ENCODE measurements around the gene FBXL2.
"Not testable (repeated sequence)": the region's sequence is repeated elsewhere in the genome, so short reads cannot be mapped to it uniquely, and the experiment has no call there.

FBXL2 gene

DNA sequence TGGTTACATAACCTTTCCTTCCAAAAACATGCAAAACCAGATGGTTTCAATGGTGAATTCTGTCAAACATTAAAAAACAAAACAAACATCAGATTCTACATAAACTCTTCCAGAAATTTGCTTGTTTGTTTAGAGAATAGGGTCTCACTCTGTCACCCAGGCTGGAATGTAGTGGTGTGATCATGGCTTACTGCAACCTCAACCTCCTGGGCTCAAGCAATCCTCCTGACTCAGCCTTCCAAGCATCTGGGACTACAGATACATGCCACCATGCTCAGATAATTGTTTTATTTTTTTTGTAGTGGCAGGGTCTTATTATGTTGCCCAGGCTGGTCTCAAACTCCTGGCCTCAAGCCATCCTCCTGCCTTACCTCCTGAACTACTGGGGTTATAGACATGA is 36.1 kb downstream of the FBXL2 start:
- peaks cover 2% of the 10 kb centered on the region for H3K27me3 ChIP-seq (replicated peaks; ENCODE audit: control insufficient read depth, insufficient read depth, low read length, poor library complexity, severe bottlenecking)
- H3K4me1 ChIP-seq (ENCODE audit: control insufficient read depth, insufficient read depth, low read length, poor library complexity, severe bottlenecking): no peaks in the 10 kb centered on the region
- H3K9me3 ChIP-seq (ENCODE audit: control insufficient read depth, low read length): no peaks in the 10 kb centered on the region
- no peak overlapping the region for H3K27ac ChIP-seq (ENCODE audit: insufficient read depth, low read length, poor library complexity, severe bottlenecking)
- no peak overlapping the region for H3K4me3 ChIP-seq (ENCODE audit: insufficient read depth, low read depth, low read length, poor library complexity, severe bottlenecking)
- DNase-seq: no peak
- no peaks in the 10 kb centered on the region for H3K36me3 ChIP-seq (ENCODE audit: control insufficient read depth, insufficient read depth, low read length)

DNA sequence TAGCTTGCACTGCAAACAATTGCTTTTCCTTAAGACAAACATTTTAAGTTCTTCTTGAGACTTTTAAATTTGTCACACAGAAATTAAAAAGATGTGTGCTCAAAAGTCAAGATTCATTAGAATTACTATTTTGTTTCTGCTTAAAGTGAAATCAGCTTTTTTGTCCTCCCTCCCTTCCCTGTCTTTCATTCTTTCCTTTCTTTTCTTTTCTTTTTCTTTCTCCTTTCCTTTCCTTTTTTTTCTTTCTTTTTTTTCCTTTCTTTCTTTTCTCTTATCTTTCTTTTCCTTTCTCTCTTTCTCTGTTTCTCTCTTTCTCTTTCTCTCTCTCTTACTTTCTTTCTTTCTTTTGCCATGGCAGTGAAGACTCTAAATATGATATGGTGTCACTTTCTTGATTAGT is 37.8 kb downstream of the FBXL2 start:
- Histone ChIP-seq H3K27ac (ENCODE audit: insufficient read depth, low read length, poor library complexity, severe bottlenecking) (no peak overlapping the region), H3K36me3 (ENCODE audit: control insufficient read depth, insufficient read depth, low read length) (no peaks in the 10 kb centered on the region), H3K4me3 (ENCODE audit: insufficient read depth, low read depth, low read length, poor library complexity, severe bottlenecking) (no peak overlapping the region), H3K27me3 (replicated peaks; ENCODE audit: control insufficient read depth, insufficient read depth, low read length, poor library complexity, severe bottlenecking) (peaks cover 2% of the 10 kb centered on the region), H3K9me3 (ENCODE audit: control insufficient read depth, low read length) (no peaks in the 10 kb centered on the region), H3K4me1 (ENCODE audit: control insufficient read depth, insufficient read depth, low read length, poor library complexity, severe bottlenecking) (no peaks in the 10 kb centered on the region)
- no peak for DNase-seq

DNA sequence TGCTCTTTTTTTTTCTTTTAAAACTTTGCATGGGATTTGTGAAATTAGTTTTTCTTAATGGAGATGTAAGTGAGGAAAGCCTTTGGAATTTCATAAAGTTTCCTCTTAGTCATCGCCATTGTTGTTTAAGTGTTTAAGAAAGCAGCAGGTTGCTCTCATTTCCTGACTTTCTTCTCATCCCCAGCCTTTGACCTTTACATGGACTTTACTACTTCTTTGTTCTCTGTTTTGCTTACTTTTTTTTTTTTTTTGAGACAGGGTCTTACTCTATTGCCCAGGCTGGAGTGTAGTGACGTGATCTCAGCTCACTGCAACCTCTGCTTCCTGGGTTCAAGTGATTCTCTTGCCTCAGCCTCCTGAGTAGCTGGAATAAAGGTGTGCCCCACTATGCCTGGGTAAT is 38.6 kb downstream of the FBXL2 start:
- H3K27ac ChIP-seq (ENCODE audit: insufficient read depth, low read length, poor library complexity, severe bottlenecking): no peak overlapping the region
- no peak for DNase-seq

DNA sequence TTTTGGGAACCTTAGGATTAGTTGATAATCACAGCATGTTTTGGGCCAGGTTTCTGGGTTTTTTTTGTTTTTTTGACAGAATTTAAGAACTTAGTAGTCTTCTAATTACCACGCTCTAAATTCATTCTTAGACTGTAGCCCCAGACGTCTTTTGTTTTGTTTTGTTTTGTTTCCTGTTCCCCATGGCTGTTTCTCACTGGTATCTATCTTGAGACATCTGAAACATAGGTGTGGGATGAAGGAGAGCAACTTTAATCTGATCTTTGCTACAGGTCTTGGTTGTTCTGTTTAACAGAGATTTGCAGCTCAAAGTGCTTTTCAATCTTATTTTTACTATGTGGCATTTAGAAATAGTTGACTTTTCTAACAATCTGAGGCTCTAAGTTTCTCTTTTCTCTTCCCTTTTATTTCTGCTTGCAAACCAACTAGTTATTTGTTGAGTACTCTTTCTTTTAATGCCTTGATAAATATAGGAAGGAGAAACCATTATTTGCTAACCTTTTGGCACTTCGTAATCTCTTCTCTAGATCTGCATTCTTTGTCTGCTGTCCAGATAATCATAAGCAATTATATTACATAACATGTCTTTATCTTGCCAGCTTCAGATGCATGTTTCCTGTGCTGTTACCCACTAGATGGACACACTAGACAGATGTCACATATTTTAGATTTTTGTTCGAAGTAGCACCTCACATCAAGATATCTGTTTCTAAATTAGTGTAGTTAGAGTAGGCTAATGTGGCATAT is 40.9 kb downstream of the FBXL2 start:
- Histone ChIP-seq H3K4me3 (ENCODE audit: insufficient read depth, low read depth, low read length, poor library complexity, severe bottlenecking) (no peak overlapping the region), H3K9me3 (ENCODE audit: control insufficient read depth, low read length) (no peaks in the 10 kb centered on the region), H3K27ac (ENCODE audit: insufficient read depth, low read length, poor library complexity, severe bottlenecking) (no peak overlapping the region), H3K36me3 (ENCODE audit: control insufficient read depth, insufficient read depth, low read length) (no peaks in the 10 kb centered on the region), H3K4me1 (ENCODE audit: control insufficient read depth, insufficient read depth, low read length, poor library complexity, severe bottlenecking) (no peaks in the 10 kb centered on the region), H3K27me3 (replicated peaks; ENCODE audit: control insufficient read depth, insufficient read depth, low read length, poor library complexity, severe bottlenecking) (peaks cover 2% of the 10 kb centered on the region)
- DNase-seq: no peak

More for the DNA sequence above, 38.6 kb downstream of the FBXL2 start:
- Histone ChIP-seq H3K27me3 (replicated peaks; ENCODE audit: control insufficient read depth, insufficient read depth, low read length, poor library complexity, severe bottlenecking) (peaks cover 2% of the 10 kb centered on the region), H3K36me3 (ENCODE audit: control insufficient read depth, insufficient read depth, low read length) (no peaks in the 10 kb centered on the region), H3K4me3 (ENCODE audit: insufficient read depth, low read depth, low read length, poor library complexity, severe bottlenecking) (no peak overlapping the region), H3K4me1 (ENCODE audit: control insufficient read depth, insufficient read depth, low read length, poor library complexity, severe bottlenecking) (no peaks in the 10 kb centered on the region), H3K9me3 (ENCODE audit: control insufficient read depth, low read length) (no peaks in the 10 kb centered on the region)

DNA sequence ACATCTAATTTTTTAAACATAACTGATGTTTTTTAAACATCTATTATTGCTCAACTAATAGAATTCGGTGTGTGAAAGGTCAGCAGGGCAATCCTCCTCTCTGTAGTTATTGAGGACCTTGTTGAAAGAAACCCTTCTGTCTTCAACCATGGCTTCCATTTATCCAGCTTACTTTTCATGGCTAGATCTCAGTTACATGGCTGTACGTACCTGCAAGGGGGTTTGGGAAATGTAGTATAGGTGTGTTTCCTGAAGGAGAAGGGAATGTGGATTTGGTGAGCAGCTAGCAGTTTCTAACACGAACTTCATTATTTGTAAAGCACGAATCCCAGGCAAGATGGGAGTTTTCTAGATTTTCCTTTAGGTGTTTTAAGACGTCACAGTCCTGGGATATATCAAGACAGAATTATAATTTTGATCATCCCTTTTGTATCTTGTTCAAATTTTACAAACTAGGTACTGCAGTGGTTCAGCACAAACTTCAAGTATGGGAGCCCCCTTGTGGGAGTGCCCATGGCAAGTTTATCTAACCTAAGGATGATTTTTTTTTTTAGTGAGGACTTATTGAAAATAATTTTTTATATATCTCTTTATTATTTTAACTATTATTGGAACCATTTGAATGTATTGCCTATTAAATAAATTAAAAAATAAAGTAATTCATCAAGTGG is 41.6 kb downstream of the FBXL2 start:
- no peak for DNase-seq
- Histone ChIP-seq H3K9me3 (ENCODE audit: control insufficient read depth, low read length) (no peaks in the 10 kb centered on the region), H3K4me1 (ENCODE audit: control insufficient read depth, insufficient read depth, low read length, poor library complexity, severe bottlenecking) (no peaks in the 10 kb centered on the region), H3K27ac (ENCODE audit: insufficient read depth, low read length, poor library complexity, severe bottlenecking) (no peak overlapping the region), H3K27me3 (replicated peaks; ENCODE audit: control insufficient read depth, insufficient read depth, low read length, poor library complexity, severe bottlenecking) (peaks cover 2% of the 10 kb centered on the region), H3K36me3 (ENCODE audit: control insufficient read depth, insufficient read depth, low read length) (no peaks in the 10 kb centered on the region), H3K4me3 (ENCODE audit: insufficient read depth, low read depth, low read length, poor library complexity, severe bottlenecking) (no peak overlapping the region)

GRCh38 chr3:33322412-33322811 is 45.2 kb downstream of the FBXL2 start:
- DNase-seq: no peak
- no peak overlapping the region for H3K4me3 ChIP-seq (ENCODE audit: insufficient read depth, low read depth, low read length, poor library complexity, severe bottlenecking)

DNA sequence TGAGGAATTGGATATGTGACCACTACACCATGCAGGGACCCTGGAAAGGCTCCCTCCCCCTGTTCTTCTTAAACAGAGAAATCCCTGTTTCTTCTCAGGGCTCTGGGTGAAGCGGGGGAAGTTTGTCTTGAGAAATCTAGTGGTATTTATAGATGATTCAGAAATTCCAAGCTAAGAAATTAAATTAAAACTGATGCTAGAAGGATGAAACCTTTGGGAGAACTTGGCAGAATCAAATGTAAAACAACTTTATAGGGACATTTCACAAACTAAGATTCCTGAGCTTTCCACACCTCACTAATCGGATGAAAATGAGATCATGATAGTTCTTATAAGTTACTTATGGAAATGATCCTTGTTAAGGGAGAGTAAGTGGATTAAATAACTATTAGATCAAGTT is 54.2 kb downstream of the FBXL2 start:
- Histone ChIP-seq H3K27ac (ENCODE audit: insufficient read depth, low read length, poor library complexity, severe bottlenecking) (no peak overlapping the region), H3K4me3 (ENCODE audit: insufficient read depth, low read depth, low read length, poor library complexity, severe bottlenecking) (no peak overlapping the region), H3K27me3 (replicated peaks; ENCODE audit: control insufficient read depth, insufficient read depth, low read length, poor library complexity, severe bottlenecking) (no peaks in the 10 kb centered on the region), H3K9me3 (ENCODE audit: control insufficient read depth, low read length) (no peaks in the 10 kb centered on the region), H3K4me1 (ENCODE audit: control insufficient read depth, insufficient read depth, low read length, poor library complexity, severe bottlenecking) (no peaks in the 10 kb centered on the region), H3K36me3 (ENCODE audit: control insufficient read depth, insufficient read depth, low read length) (no peaks in the 10 kb centered on the region)
- DNase-seq: no peak

More at GRCh38 chr3:33322412-33322811, 45.2 kb downstream of the FBXL2 start:
- H3K36me3 ChIP-seq (ENCODE audit: control insufficient read depth, insufficient read depth, low read length): no peaks in the 10 kb centered on the region
- H3K4me1 ChIP-seq (ENCODE audit: control insufficient read depth, insufficient read depth, low read length, poor library complexity, severe bottlenecking): no peaks in the 10 kb centered on the region
- H3K27ac ChIP-seq (ENCODE audit: insufficient read depth, low read length, poor library complexity, severe bottlenecking): no peak overlapping the region
- no peaks in the 10 kb centered on the region for H3K9me3 ChIP-seq (ENCODE audit: control insufficient read depth, low read length)
- no peaks in the 10 kb centered on the region for H3K27me3 ChIP-seq (replicated peaks; ENCODE audit: control insufficient read depth, insufficient read depth, low read length, poor library complexity, severe bottlenecking)

GRCh38 chr3:33334364-33334763 is 57.1 kb downstream of the FBXL2 start:
- Histone ChIP-seq H3K27ac (ENCODE audit: insufficient read depth, low read length, poor library complexity, severe bottlenecking) (no peak overlapping the region), H3K27me3 (replicated peaks; ENCODE audit: control insufficient read depth, insufficient read depth, low read length, poor library complexity, severe bottlenecking) (no peaks in the 10 kb centered on the region), H3K9me3 (ENCODE audit: control insufficient read depth, low read length) (no peaks in the 10 kb centered on the region), H3K4me3 (ENCODE audit: insufficient read depth, low read depth, low read length, poor library complexity, severe bottlenecking) (no peak overlapping the region), H3K4me1 (ENCODE audit: control insufficient read depth, insufficient read depth, low read length, poor library complexity, severe bottlenecking) (no peaks in the 10 kb centered on the region), H3K36me3 (ENCODE audit: control insufficient read depth, insufficient read depth, low read length) (no peaks in the 10 kb centered on the region)
- no peak for DNase-seq

- H3K27me3 ChIP-seq (replicated peaks; ENCODE audit: control insufficient read depth, insufficient read depth, low read length, poor library complexity, severe bottlenecking); H3K9me3 ChIP-seq (ENCODE audit: control insufficient read depth, low read length); H3K4me1 ChIP-seq (ENCODE audit: control insufficient read depth, insufficient read depth, low read length, poor library complexity, severe bottlenecking); DNase-seq; H3K27ac ChIP-seq (ENCODE audit: insufficient read depth, low read length, poor library complexity, severe bottlenecking); H3K36me3 ChIP-seq (ENCODE audit: control insufficient read depth, insufficient read depth, low read length); H3K4me3 ChIP-seq (ENCODE audit: insufficient read depth, low read depth, low read length, poor library complexity, severe bottlenecking): not testable (repeated sequence)
These were observed 61.8 kb downstream of the FBXL2 start for GRCh38 chr3:33338936-33339465.

DNA sequence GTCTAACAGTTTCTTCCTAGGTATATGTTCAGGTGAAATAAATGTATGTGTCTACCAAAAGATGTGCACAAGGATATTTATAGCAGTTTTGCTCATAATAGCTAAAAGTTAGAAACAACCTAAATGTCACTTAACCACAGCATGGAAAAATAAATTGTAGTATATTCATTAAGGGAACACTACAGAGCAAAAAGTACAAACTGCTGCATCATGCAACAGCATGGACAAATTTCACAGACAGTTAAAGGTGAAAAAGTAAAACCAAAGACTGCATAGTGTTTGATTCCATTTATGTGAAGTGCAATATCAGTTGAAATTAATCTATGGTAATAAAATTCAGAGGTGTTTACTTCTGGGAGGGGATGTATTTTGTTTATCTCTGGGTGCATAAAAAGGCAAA is 62.5 kb downstream of the FBXL2 start:
- H3K4me3 ChIP-seq (ENCODE audit: insufficient read depth, low read depth, low read length, poor library complexity, severe bottlenecking): no peak overlapping the region
- no peaks in the 10 kb centered on the region for H3K4me1 ChIP-seq (ENCODE audit: control insufficient read depth, insufficient read depth, low read length, poor library complexity, severe bottlenecking)
- H3K27me3 ChIP-seq (replicated peaks; ENCODE audit: control insufficient read depth, insufficient read depth, low read length, poor library complexity, severe bottlenecking): no peaks in the 10 kb centered on the region
- no peak for DNase-seq
- H3K27ac ChIP-seq (ENCODE audit: insufficient read depth, low read length, poor library complexity, severe bottlenecking): no peak overlapping the region
- no peaks in the 10 kb centered on the region for H3K36me3 ChIP-seq (ENCODE audit: control insufficient read depth, insufficient read depth, low read length)
- no peaks in the 10 kb centered on the region for H3K9me3 ChIP-seq (ENCODE audit: control insufficient read depth, low read length)

Measured in effector memory CD4-positive, alpha-beta T cell (primary cell).